ENCODE results near the gene PLD1. TPM values are rescaled to one million over a fixed set of nuclear protein-coding genes. Genes with fewer than 3 reads are reported as not detected.

PLD1 gene
- total RNA-seq, 1 experiment from 2014 or later = 33.5 TPM

DNA sequence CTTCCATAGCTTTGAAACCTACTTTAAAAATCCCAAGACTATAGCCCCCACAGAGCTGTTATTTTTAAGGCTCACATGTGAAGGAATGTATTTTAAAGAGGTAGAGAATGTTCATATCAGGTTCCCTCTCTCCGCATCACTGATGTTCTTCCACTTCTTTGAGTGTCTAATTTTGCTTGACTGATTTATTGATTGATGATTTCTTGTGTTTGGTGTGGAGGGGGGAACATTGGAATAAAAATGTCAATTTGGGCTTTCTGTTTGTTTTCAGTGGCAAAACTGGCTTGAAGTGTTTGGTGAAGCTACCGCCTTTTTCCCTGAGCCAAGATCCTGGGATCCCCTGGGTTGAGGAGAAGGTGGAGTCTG, 30.1 kb upstream of the PLD1 start:
- no peak for DNase-seq (ENCODE audit: extremely low read depth, low read depth)

DNA sequence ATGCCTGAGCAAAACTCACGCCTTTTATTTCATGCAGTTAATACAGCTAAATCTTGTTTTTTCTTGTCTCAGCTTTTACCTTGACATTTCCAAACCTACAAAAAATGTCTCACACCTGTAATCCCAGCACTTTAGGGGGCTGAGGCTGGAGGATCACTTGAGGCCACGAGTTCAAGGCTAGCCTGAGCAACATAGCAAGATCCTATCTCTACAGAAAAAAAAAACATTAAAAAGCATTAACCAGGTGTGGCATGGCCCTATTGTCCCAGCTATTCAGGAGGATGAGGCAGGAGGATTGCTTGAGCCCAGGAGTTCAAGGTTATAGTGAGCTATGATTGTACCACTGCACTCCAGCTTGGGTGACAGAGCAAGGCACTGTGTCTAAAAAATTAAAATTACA, 29.0 kb upstream of the PLD1 start:
- no peak for DNase-seq (ENCODE audit: extremely low read depth, low read depth)

DNA sequence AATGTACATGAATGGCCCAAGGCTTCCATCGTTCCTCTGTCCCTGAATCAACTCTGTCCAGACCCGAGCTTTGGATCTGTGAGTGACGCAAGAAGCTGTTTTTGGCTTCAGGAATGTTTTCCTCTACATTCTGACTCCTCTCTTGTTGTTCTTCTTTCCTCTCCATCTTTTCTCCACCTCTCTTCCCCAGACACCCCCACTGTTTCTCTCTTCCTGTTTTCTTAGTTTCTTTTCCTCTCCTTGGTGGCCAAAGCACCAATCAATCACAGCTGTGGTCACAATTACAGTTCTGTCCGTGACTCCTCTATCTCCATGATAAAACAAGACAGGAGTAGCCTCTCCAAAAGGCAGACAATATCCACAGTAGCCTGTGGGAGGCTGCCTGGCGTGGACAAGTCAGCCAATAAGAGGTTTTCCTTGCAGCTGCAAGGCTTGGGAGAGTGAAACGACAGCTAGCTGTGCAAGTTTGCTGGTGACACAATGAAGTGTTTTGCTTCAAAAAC, 28.0 kb upstream of the PLD1 start:
- DNase-seq (ENCODE audit: extremely low read depth, low read depth) = peak; percentile 43

DNA sequence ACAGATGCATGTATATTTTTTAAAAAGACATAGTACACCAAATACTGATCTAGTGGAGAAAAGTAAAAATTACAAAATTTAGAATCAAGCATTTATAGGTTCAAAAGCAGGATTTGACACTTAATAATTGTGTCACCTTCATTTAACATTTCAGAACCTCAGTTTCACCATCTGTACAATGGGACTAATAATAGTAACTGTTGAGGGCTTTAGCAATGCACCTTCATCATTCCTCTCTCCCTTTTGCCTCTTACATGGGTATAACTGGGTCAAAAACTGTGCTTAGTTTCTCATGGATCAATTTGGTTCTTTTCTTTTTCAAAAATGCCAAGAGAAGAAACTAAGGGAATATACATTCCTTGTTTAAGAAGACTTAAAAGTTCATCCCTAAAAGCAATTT, 27.4 kb upstream of the PLD1 start:
- no peak for DNase-seq (ENCODE audit: extremely low read depth, low read depth)

DNA sequence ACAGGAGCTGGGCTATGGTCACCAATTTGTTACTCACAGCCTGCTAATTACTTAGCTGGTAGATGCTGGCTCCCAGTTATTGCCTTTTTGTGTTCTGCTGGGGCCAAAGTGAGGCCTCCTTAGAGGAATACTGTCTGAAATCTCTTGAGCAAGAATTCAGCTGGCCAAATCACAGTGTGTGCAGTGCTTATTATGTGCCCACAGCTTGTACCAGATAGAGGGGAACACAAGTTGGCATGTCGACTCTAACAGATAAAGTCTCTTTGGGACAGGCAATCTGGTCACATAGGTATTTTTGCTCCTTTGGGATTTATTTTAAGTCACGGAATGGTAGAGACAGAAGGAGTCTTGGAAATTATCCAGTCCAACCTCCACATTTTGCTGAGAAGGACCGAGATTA, 26.6 kb upstream of the PLD1 start:
- DNase-seq (ENCODE audit: extremely low read depth, low read depth) = no peak

DNA sequence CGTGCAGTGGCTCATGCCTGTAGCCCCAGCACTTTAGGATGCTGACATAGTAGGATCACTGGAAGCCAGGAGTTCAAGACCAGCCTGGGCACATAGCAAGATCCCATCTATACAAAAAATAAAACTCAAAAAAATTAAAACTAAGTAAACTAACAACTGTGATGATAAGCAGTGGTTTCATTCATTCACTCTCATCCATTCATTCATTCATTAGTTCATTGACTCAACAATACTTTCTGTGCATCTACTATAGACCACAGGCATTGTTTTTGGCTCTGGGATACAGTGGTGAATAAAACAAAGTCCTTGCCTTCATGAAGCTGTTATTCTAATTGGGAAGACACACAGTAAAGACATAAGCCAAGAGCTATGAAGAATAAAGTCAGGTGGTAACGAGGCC, 25.3 kb upstream of the PLD1 start:
- DNase-seq (ENCODE audit: extremely low read depth, low read depth) = no peak

DNA sequence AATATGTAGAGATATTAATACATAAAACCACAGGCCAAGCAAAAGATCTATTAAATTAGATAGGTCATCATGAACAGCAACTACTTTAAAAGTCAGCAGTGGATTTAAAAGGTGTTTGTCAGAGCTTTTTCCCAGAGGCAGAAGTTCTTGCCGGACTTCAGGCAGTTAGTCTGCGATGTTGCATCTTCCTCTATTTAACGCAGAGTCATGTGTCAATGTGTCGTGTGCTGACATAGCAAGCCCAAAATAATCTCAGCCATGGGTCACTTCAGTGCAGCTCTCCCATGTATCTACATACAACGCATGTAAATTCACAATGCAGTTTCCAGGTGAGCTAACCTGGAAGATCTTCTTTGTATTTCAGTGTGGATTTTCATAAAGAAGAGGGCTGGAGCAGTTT, 24.8 kb upstream of the PLD1 start:
- DNase-seq (ENCODE audit: extremely low read depth, low read depth) = no peak

DNA sequence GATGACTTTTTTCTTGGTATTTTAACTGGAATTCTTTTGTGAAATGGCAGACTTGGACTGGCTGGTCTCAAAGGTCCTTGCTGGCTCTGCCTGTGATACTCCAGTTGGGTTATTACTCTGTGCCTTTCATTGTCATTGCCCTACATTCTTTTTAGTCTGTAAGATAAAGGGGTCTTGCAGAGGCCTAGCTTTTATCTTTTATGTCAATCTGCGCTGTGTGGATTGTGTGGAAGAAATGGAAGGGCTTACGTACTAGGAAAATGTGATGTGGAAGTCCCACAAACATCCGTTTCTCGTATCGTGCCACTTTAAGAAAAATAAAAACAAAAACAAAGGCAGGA, 24.1 kb upstream of the PLD1 start:
- DNase-seq (ENCODE audit: extremely low read depth, low read depth) = no peak

DNA sequence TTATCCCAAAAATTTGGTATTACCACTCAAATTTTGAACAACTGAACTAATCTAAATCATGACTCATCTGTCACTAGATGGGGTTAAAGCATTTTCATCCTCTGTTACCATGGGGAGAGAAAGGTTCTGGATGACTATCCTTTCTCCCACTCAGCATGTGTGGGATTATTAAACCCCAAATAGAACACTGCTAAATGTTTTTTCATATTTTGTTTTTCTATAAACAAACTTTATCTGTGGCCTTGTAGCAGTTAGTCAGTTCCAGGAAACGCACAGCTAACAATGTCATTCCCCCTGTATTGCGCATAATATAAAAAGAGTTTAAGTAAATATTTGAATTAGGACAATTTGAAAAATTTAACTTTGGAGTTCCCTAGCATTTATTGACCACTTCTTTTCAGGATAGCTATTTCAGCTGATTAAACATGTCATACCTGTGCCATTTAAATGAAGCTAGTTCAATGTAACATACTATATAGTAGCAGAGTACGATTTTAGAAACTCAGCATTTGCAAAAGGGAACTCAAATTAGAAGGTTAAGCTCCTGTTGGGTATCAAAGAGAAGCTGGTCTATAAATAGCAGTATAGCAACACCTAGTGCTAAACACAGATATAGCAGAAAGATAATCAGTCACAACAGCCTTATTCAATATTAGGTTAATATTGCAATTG, 23.6 kb upstream of the PLD1 start:
- no peak for DNase-seq (ENCODE audit: extremely low read depth, low read depth)

DNA sequence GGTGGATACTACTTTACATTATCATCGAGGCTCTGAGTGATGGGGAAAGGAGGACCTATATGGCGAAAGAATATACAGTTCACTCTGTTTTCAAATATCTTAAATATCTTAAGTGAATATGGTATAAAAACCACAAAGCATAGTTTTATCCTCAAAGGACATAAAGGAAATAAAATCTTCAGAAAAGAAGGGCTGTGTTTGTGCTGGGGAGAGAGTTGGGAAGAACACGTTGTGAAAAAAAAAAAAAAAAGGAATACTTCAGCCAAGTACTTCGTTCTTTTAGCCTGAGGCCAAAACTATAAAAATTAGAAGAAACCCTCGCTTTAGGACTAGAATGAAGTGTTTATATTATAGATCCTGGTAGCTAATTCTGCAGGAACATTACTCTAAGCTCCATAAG, 22.7 kb upstream of the PLD1 start:
- no peak for DNase-seq (ENCODE audit: extremely low read depth, low read depth)

DNA sequence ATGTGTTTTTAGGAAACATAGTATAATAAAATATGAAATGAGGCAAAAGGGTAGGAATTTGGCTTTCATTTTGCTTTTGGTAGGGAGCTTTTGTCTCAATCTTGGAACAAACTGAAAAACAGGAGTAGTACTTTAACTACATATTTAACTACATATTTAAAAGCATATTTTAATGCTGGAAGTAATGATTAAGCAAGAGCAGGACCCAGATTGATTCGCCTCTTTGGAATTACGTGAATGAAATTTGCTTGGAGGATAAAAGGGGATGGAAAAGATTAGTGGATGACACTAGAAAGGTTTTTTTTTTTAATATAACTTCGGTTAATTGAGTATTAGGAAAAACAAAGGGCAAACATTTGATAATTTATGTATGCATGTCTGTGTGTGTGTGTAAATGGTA, 21.7 kb upstream of the PLD1 start:
- DNase-seq (ENCODE audit: extremely low read depth, low read depth) = no peak

DNA sequence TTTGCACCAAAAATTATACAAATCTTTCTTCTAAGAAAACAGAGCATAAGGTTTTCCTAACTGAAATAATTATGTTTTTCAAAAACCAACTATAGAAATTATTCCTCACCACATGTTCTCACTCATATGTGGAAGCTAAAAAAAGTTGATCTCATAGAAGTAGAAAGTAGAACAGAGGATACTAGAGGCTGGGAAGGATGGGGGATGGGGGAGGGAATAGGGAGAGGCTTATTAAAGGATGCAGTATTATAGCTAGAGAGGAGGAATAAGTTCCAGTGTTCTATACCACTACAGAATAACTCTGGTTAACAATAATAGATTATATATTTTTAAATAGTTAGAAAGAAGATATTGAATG, 20.2 kb upstream of the PLD1 start:
- no peak for DNase-seq (ENCODE audit: extremely low read depth, low read depth)

DNA sequence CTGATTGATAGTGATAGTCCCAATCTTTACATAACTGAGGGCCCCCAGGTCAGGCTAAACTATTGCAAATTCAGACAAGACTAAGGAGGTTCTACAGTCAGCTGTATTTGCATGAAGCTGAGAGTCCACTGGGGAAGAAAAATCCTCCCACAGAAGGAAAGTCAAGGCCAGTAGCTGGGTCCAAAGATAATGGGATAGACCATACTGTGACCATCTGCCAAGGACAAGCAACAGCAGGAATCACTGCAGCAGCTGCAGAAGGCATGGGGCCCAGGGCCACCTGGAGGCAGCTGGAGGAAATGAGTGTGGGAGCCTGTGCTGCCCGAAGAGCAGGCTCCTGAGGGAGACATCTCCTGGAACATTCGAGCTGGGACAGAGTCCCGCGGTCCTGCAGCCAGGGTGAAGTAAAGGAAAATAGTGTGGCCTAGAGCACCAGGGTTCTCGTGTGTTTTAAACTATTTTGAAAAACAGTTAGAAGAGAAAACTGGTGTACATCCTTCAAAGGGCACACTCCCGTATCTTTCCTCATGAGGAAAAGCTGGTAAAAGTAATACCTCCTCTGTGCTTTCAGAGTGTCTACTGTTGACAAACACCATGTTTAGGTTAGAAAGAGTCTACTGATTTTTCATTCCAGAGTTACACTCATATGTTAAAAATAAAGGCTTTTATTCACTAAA, 19.7 kb upstream of the PLD1 start:
- DNase-seq (ENCODE audit: extremely low read depth, low read depth) = peak; percentile 84

DNA sequence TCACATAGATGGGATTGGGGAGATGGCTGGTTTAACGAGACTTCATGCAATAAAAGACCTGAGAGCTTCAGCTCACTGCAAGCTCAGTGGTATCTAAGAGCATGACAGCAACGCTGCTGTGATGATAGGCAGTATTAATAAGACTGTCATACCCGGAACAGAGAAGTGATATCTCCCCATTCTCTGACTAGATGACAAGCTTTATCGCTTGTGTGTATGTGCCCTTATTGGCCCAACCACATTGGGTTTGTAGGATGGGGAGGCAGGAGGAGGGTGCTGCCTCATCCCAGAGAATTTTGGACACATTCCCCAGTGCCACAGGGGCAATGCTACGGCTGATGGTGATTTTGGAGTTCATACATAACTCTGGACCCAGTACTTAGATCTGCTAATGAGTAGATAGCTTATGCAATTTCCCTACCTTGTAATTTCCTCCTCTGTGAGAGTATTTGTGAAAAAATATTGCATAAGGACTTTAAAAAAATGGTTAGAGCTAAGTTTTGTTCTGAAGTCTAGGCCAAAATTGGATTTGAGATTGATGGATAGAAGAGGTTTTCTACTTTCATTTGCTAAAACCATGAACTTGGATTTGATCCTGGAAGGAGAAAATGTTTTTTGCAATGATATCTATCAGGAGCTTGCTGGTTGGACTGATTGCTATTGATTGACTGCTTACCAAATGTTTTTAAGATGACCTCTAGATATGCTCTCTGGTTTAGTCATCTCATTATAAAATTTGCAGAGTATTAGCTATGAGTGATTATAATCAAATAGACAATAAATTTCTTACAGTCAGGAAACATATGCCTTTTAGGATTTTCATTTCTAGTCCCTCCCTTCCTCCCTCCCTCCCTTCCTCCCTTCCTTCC, 18.9 kb upstream of the PLD1 start:
- no peak for DNase-seq (ENCODE audit: extremely low read depth, low read depth)

DNA sequence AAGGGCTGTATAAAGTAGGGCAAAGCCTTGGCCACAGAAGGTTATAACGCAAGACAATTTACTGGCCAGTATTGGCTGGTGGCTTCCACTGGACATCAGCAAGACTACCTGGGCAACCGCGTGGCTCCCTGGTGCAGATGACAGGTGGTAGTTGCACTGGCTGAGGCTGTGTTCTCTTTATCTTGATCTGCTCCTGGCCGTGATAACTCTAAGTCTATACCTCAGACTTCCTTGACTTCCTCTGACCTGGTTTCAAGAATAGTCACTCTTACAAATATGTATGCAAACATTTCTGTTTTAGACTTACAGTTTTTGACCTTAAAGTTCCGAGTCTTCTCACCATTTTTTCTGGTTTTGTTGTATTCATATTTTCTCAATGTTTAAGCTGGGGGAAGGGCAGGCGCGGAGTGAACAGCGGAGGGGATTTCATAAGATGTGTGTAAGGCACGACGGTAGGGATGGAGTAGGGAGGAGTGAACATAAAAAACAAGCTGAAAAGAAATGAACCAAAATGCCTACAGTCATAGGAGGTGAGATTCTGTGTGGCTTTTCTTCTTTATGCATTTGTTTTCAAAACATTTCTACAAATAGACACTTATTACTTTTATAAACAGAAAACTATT, 17.7 kb upstream of the PLD1 start:
- DNase-seq (ENCODE audit: extremely low read depth, low read depth) = no peak

DNA sequence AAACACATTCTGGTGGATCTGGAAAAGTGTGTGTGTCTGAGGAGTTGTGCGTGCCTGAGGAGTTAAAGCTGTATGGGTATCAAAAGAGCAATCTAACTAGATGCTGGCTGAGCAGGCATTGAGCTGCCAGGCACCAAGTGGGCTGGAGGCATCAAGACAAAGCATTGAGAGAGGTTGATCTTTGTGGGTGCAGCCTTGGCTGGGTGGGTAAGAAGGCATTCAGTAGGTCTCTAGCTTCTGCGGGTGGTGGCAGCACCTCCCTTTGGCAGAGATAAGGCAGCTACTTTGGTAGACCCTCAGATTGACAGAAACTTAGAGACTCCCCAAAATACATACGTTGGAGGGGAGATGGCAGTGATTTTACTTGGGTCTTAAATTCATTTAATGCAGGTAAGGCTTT, 17.1 kb upstream of the PLD1 start:
- no peak for DNase-seq (ENCODE audit: extremely low read depth, low read depth)

DNA sequence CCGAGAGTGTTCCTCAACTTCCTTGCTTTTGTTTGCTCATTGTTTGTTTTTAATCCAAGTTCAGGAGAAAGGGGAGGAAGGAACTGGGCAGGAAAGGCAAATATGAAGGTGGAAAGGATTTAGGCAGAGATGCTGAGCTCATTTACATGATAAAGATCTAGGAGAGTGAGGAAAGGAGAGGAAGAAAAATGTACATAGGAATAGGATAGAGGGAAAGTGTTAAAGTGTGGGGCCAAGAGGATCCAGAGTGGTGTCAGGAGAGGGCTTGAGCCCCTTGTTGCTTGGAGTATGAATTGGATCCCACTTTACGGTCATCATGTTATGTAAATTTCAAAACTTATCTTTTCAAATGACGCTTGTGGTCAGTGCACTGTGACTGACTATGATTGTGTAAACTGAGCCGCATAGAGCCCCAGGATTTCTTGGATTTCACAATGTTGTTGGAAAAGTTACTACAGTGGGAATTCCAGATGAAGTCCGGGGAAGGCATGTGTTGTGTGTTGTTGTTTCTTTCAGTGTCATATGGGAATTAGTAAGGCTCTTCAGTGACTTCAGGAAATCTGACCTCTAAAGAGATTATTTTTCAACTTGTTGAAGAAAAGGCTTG, 15.0 kb upstream of the PLD1 start:
- peak; percentile 89 for DNase-seq (ENCODE audit: extremely low read depth, low read depth)

DNA sequence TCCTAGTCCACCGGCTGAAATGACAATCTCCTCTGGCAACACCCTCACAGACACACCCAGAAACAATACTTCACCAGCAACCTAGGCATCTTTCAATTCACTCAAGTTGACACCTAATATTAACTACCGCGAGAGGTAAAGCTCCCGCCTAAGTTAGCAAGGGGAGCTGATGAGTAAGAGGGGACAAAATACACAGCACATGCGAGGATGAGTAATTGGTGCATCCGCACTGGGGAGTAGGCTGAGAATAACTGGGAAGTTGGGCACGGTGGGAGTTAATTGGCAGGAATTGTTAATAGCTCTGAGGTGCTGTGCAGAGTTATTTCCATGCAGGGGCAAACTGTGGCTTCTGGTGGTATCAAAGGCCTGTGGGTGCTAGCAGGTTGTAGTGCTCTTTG, 14.5 kb upstream of the PLD1 start:
- peak; percentile 73 for DNase-seq (ENCODE audit: extremely low read depth, low read depth)

DNA sequence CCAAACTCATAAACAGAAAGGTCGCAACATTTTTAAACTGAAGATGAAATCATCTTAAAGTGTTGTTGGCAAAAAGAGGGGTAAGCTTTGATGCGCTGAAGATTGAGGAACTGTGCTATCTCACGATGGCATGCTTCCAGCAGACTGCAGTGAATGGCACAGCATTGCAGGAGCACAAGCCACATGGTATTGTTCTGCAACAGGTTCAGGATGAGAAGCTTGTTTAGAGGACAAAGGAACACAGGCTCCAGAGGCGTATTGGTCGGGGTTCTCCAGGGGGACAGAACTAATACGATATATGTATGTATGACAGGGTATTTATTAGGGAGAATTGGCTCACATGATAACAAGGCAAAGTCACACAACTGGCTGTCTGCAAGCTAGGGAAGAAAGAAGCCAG, 13.8 kb upstream of the PLD1 start:
- no peak for DNase-seq (ENCODE audit: extremely low read depth, low read depth)

DNA sequence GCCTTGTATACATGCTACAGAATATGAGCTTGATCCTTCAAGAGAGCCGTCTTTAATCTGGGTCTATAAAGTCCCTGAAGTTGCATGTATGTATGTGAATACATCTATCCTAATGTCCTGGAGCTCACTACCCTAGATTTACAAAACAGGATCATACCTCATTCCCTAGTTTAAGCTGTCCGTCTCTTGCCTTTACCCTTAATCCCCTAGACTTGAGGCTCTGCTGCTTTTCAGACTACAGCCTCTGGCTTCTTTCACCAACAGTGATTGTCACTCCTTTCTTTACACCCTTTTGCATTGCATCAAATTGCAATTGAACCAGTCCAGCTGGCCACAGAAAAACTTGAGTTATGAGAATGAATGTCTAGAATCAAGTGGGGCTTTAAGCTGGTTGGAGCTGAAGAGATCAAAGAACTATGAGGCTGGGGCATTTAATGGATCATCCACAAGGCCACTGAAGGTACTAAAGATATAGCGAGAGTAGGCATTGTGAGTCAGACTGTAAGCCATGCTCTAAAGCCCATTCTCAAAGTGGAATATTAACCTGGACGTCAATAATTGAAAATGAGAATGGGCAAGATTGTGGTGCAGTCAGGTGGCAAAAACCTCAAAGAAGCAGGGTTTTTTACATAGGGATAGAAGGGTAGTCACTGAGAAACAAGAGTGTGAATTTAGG, 12.3 kb upstream of the PLD1 start:
- DNase-seq (ENCODE audit: extremely low read depth, low read depth) = no peak
